Measurements from ENCODE around the gene TNIK.

Gene TNIK

DNA sequence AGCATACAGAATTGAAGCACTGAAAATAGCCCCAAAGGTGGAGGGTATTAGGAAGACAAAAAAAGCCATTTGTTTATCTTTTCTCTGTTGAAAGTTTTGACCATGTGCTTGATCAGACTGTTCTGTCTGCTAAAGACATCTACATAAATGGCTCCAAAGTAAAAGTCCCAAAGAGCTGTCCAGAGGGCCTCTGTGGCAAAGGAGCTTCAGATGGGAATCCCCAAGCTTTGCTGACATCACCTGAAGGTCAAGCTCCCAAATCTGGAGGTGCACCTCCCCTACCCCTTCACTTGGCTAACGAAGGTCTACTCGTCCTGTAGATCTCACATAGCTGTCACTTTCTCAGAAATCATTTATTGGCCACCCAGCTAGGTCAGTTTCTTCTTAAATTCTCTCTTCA, 239.1 kb downstream of the TNIK start:
- TF ChIP-seq, protein P1, sequence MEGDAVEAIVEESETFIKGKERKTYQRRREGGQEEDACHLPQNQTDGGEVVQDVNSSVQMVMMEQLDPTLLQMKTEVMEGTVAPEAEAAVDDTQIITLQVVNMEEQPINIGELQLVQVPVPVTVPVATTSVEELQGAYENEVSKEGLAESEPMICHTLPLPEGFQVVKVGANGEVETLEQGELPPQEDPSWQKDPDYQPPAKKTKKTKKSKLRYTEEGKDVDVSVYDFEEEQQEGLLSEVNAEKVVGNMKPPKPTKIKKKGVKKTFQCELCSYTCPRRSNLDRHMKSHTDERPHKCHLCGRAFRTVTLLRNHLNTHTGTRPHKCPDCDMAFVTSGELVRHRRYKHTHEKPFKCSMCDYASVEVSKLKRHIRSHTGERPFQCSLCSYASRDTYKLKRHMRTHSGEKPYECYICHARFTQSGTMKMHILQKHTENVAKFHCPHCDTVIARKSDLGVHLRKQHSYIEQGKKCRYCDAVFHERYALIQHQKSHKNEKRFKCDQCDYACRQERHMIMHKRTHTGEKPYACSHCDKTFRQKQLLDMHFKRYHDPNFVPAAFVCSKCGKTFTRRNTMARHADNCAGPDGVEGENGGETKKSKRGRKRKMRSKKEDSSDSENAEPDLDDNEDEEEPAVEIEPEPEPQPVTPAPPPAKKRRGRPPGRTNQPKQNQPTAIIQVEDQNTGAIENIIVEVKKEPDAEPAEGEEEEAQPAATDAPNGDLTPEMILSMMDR (conservative IDR thresholded peaks at IDR 0.05; ENCODE audit: low read length): no peak
- no peak for DNase-seq (ENCODE audit: low read depth)
- no peak overlapping the region for H3K4me3 ChIP-seq (ENCODE audit: low read length)

DNA sequence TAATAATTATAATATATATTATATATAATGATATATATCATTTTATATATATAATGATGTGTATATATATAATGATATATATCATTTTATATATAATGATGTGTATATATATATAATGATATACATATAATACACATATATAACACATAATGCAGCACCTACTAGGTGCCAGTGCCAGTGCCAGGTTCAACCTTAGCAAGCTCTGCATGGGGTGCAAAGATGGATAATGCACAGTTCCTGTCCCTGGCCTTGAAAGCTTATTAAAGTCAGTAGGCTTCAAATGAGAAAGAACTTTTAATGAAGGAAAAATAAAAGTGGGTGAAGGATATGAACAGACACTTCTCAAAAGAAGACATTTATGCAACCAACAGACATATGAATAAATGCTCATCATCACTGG, 240.9 kb downstream of the TNIK start:
- DNase-seq (ENCODE audit: low read depth): no peak
- no peak overlapping the region for H3K4me3 ChIP-seq (ENCODE audit: low read length)
- TF ChIP-seq, protein P1 (conservative IDR thresholded peaks at IDR 0.05; ENCODE audit: low read length): no peak

DNA sequence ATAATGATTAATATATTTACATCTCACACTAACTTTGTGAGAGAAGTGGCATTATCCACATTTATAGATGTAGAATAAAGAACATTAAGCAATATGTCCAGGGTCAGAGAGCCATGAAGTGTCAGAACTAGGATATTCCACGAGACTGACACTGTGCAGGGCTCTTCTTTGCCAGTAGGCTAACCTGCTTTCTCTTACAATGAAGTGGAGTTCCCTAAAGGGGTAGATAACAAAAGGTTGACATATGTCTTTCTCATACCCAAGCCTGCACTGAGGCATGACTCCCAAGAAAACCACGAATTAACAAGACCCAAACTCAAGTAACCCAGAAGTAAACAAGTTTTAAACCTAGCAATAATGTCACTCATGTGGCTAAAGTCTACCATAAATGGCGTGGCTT, 242.1 kb downstream of the TNIK start:
- no peak for DNase-seq (ENCODE audit: low read depth)
- TF ChIP-seq, protein P1 (conservative IDR thresholded peaks at IDR 0.05; ENCODE audit: low read length): no peak
- H3K4me3 ChIP-seq (ENCODE audit: low read length): no peak overlapping the region

DNA sequence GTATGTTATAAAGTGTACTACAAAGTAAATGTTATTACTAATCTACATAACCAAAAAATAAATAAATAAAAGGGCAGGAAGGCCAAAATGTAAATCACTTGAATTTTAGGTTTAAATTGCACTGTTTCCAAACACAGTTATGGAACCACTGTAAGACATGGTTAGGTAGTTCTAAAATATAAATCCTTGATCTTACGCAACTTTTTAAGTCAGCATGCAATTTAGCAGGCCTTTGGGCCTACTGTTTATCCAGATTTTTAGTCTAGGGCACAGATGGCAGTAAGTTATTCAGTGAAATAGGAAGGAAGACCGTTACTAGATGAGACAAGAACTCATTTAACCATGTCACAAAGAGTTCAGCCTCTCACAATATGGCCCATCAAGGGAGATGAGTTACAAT, 246.3 kb downstream of the TNIK start:
- no peak for DNase-seq (ENCODE audit: low read depth)
- TF ChIP-seq, protein P1 (conservative IDR thresholded peaks at IDR 0.05; ENCODE audit: low read length): no peak

DNA sequence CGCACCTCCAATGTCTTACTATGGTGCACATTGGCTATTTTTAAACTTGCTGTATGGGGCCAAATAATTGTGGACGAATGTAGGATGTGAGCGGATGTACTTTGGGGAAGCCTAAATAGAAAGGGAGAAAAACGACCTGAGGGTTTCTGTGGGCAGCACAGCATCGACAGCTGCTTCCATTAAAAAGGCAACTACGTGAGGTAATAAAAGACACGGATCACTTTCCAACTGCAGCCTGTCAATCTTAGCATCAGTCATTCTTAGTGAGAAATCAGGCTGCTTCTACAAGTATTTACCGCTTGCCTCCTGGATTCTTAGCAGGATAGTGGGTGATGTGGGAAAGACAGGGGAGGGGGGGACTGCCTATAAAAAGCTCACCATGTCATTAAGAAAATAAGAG, 247.0 kb downstream of the TNIK start:
- no peak for DNase-seq (ENCODE audit: low read depth)
- H3K4me3 ChIP-seq (ENCODE audit: low read length): no peak overlapping the region
- TF ChIP-seq, protein P1 (conservative IDR thresholded peaks at IDR 0.05; ENCODE audit: low read length): no peak

More for the DNA sequence above, 246.3 kb downstream of the TNIK start:
- H3K4me3 ChIP-seq (ENCODE audit: low read length): no peak overlapping the region

DNA sequence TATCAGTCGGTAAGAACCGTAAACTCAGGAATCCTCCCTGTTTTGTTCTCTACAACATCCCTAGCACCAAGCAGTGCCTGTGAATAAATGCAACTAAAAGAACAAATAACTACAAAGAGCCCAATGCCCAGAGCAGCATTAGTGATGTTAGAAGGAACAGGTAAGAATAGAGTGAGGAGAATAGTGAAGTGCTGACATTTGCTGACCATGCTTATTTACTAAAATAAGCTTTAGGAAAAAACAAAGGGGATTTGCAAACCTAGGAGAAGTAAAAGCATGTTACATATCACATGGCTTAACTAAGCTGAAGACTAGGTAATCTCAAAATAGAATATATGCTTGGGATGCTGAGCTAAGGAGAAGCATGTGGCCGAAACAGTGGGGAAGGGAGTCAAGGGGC, 247.6 kb downstream of the TNIK start:
- no peak overlapping the region for H3K4me3 ChIP-seq (ENCODE audit: low read length)
- TF ChIP-seq, protein P1 (conservative IDR thresholded peaks at IDR 0.05; ENCODE audit: low read length): no peak
- no peak for DNase-seq (ENCODE audit: low read depth)

DNA sequence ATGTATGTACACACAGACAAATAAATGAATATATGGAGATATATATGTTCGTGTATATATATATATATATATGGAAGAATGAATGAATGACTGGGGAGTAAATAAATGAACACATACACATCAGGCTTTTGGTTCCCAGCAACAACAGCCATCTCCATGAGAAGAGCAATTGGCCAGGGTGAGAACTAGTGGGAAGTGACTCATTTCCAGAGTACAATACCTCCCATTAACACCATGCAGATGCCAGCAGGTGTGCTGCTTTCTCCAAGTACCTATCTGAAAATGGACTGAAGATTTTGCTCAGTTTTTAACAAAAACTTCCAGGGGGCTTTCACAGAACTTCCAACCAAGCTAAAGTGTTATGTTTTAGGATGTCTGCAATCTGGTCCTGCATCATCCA, 253.9 kb downstream of the TNIK start:
- TF ChIP-seq, protein P1 (conservative IDR thresholded peaks at IDR 0.05; ENCODE audit: low read length): no peak
- no peak for DNase-seq (ENCODE audit: low read depth)
- H3K4me3 ChIP-seq (ENCODE audit: low read length): no peak overlapping the region
